ENCODE measurements around the gene LTBP3.
A peak's percentile ranks its signal among the peaks of the same experiment; 100 is the strongest.

Gene LTBP3

GRCh38 chr11:65529475-65530156, 28.5 kb downstream of the LTBP3 start:
- H3K27me3 ChIP-seq = no peaks in the 10 kb centered on the region
- no peak for TF ChIP-seq CTCF (IDR thresholded peaks at IDR 0.05)
- H3K27ac ChIP-seq = no peak overlapping the region
- H3K4me1 ChIP-seq (ENCODE audit: control insufficient read depth in 1 of 2, insufficient read depth in 1 of 2, low read depth in 1 of 2, low read length in 1 of 2) = peaks cover 10 to 11% of the 10 kb centered on the region in 2 experiments
- no peak overlapping the region for H3K4me3 ChIP-seq (ENCODE audit: low read depth in 1 of 2, low read length in 1 of 2)
- H3K9me3 ChIP-seq = no peaks in the 10 kb centered on the region
- peaks cover 70% of the 10 kb centered on the region for H3K36me3 ChIP-seq

- H3K9me3 ChIP-seq = no peaks in the 10 kb centered on the region
- no peak overlapping the region for H3K27ac ChIP-seq
- no peak overlapping the region for H3K4me3 ChIP-seq (ENCODE audit: low read depth in 1 of 2, low read length in 1 of 2)
- no peaks in the 10 kb centered on the region for H3K27me3 ChIP-seq
- TF ChIP-seq CTCF (IDR thresholded peaks at IDR 0.05) = no peak
- H3K36me3 ChIP-seq = peaks cover 69% of the 10 kb centered on the region
- peaks cover 18% of the 10 kb centered on the region in 2 experiments for H3K4me1 ChIP-seq (ENCODE audit: control insufficient read depth in 1 of 2, insufficient read depth in 1 of 2, low read depth in 1 of 2, low read length in 1 of 2)
These were observed 29.3 kb downstream of the LTBP3 start for GRCh38 chr11:65528819-65529350.

GRCh38 chr11:65526744-65527143, 31.4 kb downstream of the LTBP3 start:
- Histone ChIP-seq H3K36me3 (peaks cover 47% of the 10 kb centered on the region), H3K4me3 (ENCODE audit: low read depth in 1 of 2, low read length in 1 of 2) (no peak overlapping the region)
- no peak for TF ChIP-seq CTCF (IDR thresholded peaks at IDR 0.05)

GRCh38 chr11:65525546-65526480, 32.3 kb downstream of the LTBP3 start:
- H3K36me3 ChIP-seq = peaks cover 38% of the 10 kb centered on the region
- H3K4me1 ChIP-seq (ENCODE audit: control insufficient read depth in 1 of 2, insufficient read depth in 1 of 2, low read depth in 1 of 2, low read length in 1 of 2) = peaks cover 37% of the 10 kb centered on the region in 2 experiments
- H3K27me3 ChIP-seq = no peaks in the 10 kb centered on the region
- H3K9me3 ChIP-seq = no peaks in the 10 kb centered on the region
- no peak for TF ChIP-seq CTCF (IDR thresholded peaks at IDR 0.05)
- peak overlapping the region; percentile 81 to 97 for H3K4me3 ChIP-seq (ENCODE audit: low read depth in 1 of 2, low read length in 1 of 2)
- H3K27ac ChIP-seq = peak overlapping the region; percentile 89

More at GRCh38 chr11:65526744-65527143, 31.4 kb downstream of the LTBP3 start:
- H3K27ac ChIP-seq = no peak overlapping the region
- H3K4me1 ChIP-seq (ENCODE audit: control insufficient read depth in 1 of 2, insufficient read depth in 1 of 2, low read depth in 1 of 2, low read length in 1 of 2) = peaks cover 37% of the 10 kb centered on the region in 2 experiments
- H3K27me3 ChIP-seq = no peaks in the 10 kb centered on the region
- no peaks in the 10 kb centered on the region for H3K9me3 ChIP-seq

- Histone ChIP-seq H3K4me1 (ENCODE audit: control insufficient read depth in 1 of 2, insufficient read depth in 1 of 2, low read depth in 1 of 2, low read length in 1 of 2) (peaks cover 37% of the 10 kb centered on the region in 2 experiments), H3K27ac (peak within 1 kb of the TSS; percentile 89)
These were observed 33.2 kb downstream of the LTBP3 start, which contains the start of gene SCYL1 for GRCh38 chr11:65524741-65525545. SCYL1 (plus strand) TSS chr11:65525083; CDS start chr11:65525154, 71 bp downstream.

More at GRCh38 chr11:65524741-65525545, 33.2 kb downstream of the LTBP3 start, which contains the start of gene SCYL1:
- peak within 1 kb of the TSS; percentile 81 to 97 for H3K4me3 ChIP-seq (ENCODE audit: low read depth in 1 of 2, low read length in 1 of 2)
- H3K36me3 ChIP-seq = peaks cover 29% of the 10 kb centered on the region
- H3K27me3 ChIP-seq = no peaks in the 10 kb centered on the region
- H3K9me3 ChIP-seq = no peaks in the 10 kb centered on the region
- TF ChIP-seq CTCF (IDR thresholded peaks at IDR 0.05) = peak; percentile 40
